ENCODE results near the gene EIF4A3. TPM values are rescaled to one million over a fixed set of nuclear protein-coding genes. Genes with fewer than 3 reads are reported as not detected.

The EIF4A3 gene
- polyA plus RNA-seq, 2 of the 4 experiments (the other 2 are of a cell fraction): 181 to 189 TPM

- Histone ChIP-seq H3K27ac (no peak overlapping the region), H3K4me2 (no peak overlapping the region), H3K9me3 (no peaks in the 10 kb centered on the region), H3K4me1 (peaks cover 7% of the 10 kb centered on the region; the same call in 2 of the 3 replicates), H3K4me3 (no peak overlapping the region)
- TF ChIP-seq USF2 (IDR thresholded peaks at IDR 0.05): no peak
- no peak for TF ChIP-seq RAD21 (conservative IDR thresholded peaks at IDR 0.05 in 1 of 2, IDR thresholded peaks at IDR 0.05 in 1 of 2)
- TF ChIP-seq TFCP2L1 (CRISPR knock-in tag; IDR thresholded peaks at IDR 0.05): no peak
- no peak for TF ChIP-seq ATOH8 (CRISPR knock-in tag; IDR thresholded peaks at IDR 0.05; ENCODE audit: low read depth)
- TF ChIP-seq EHF (CRISPR knock-in tag; IDR thresholded peaks at IDR 0.05): no peak
- no peak for TF ChIP-seq EHMT2 (IDR thresholded peaks at IDR 0.05; ENCODE audit: low read depth)
- no peak for TF ChIP-seq ELK1 (IDR thresholded peaks at IDR 0.05; ENCODE audit: low read depth, low read length)
- no peak for TF ChIP-seq MYC (IDR thresholded peaks at IDR 0.05; ENCODE audit: borderline replicate concordance, low read length)
- TF ChIP-seq HDAC2 (IDR thresholded peaks at IDR 0.05): no peak
- no peak for TF ChIP-seq CHD2 (IDR thresholded peaks at IDR 0.05; ENCODE audit: low read length, partially characterized antibody)
- TF ChIP-seq NR3C1 (IDR thresholded peaks at IDR 0.05): no peak
- ATAC-seq (no peak), FAIRE-seq (no peak), DNase-seq (ENCODE audit: low read depth in 1 of 2, low spot score in 1 of 2) (no peak)
- ChIA-PET CTCF (interaction anchor here (0.8 to 15.4 kb wide), 9 partner anchors 9 to 248 kb away, joined by 3 to 176 read pairs (median 12); partner anchors contain the start of gene GAA), POLR2A (no interaction called here)
- WGBS (ENCODE audit: missing lambda C conversion rate): 75% methylated on average over 15 of the region's 15 CpGs
These were observed 62.2 kb downstream of the EIF4A3 start for GRCh38 chr17:80084773-80085172.

Small RNAs within 50 kb of the gene (small RNA-seq; reads per million reads assigned to genes)
- 0 reads per million in 6 experiments for gene AC087741.2
- gene MIR1268B: 0 reads per million in 6 experiments

Other genes with a start within 250 kb of the EIF4A3 start
- 8.9 and 12.9 TPM in 2 replicates for gene TBC1D16, start 111.3 kb downstream of the EIF4A3 start, polyA plus RNA-seq (2011; rRNA removed)
- gene TBC1D16, start 111.3 kb downstream of the EIF4A3 start, polyA plus RNA-seq (2017; fragmentation: RNase III; extraction: RNeasy Plus Mini Kit Qiagen cat#74134 plus additional on column Dnase treatment): 11.5 to 12.5 TPM (median 12.3 TPM) in 3 replicates
- 4.3 and 5.9 TPM in 2 replicates for gene CCDC40, start 110.5 kb downstream of the EIF4A3 start, polyA plus RNA-seq (2011; rRNA removed)
- 8.2 to 12.6 TPM (median 11.3 TPM) in 3 replicates for gene CCDC40, start 110.5 kb downstream of the EIF4A3 start, polyA plus RNA-seq (2017; fragmentation: RNase III; extraction: RNeasy Plus Mini Kit Qiagen cat#74134 plus additional on column Dnase treatment)
- 5.7 and 9.5 TPM in 2 replicates for gene GAA, start 45.5 kb downstream of the EIF4A3 start, polyA plus RNA-seq (2011; rRNA removed)
- 36.5 to 48.2 TPM (median 47.4 TPM) in 3 replicates for gene GAA, start 45.5 kb downstream of the EIF4A3 start, polyA plus RNA-seq (2017; fragmentation: RNase III; extraction: RNeasy Plus Mini Kit Qiagen cat#74134 plus additional on column Dnase treatment)
- gene CARD14, start 22.9 kb upstream of the EIF4A3 start, polyA plus RNA-seq (2011; rRNA removed): 0.11 and 0.18 TPM in 2 replicates
- gene CARD14, start 22.9 kb upstream of the EIF4A3 start, polyA plus RNA-seq (2017; fragmentation: RNase III; extraction: RNeasy Plus Mini Kit Qiagen cat#74134 plus additional on column Dnase treatment): 0.08 to 0.26 TPM (median 0.17 TPM) in 3 replicates
- 14.1 and 14.5 TPM in 2 replicates for gene SGSH, start 73.2 kb upstream of the EIF4A3 start, polyA plus RNA-seq (2011; rRNA removed)
- gene SGSH, start 73.2 kb upstream of the EIF4A3 start, polyA plus RNA-seq (2017; fragmentation: RNase III; extraction: RNeasy Plus Mini Kit Qiagen cat#74134 plus additional on column Dnase treatment): 24.0 to 26.2 TPM (median 24.7 TPM) in 3 replicates
- 8.3 and 9.5 TPM in 2 replicates for gene SLC26A11, start 73.3 kb upstream of the EIF4A3 start, polyA plus RNA-seq (2011; rRNA removed)
- 9.1 to 13.7 TPM (median 13.1 TPM) in 3 replicates for gene SLC26A11, start 73.3 kb upstream of the EIF4A3 start, polyA plus RNA-seq (2017; fragmentation: RNase III; extraction: RNeasy Plus Mini Kit Qiagen cat#74134 plus additional on column Dnase treatment)
- 127 and 182 TPM in 2 replicates for gene RNF213, start 113.7 kb upstream of the EIF4A3 start, polyA plus RNA-seq (2011; rRNA removed)
- 55.6 to 61.6 TPM (median 59.1 TPM) in 3 replicates for gene RNF213, start 113.7 kb upstream of the EIF4A3 start, polyA plus RNA-seq (2017; fragmentation: RNase III; extraction: RNeasy Plus Mini Kit Qiagen cat#74134 plus additional on column Dnase treatment)